H1 (cell line): ENCODE measurements around the gene HOXA11. TPM values are rescaled to one million over a fixed set of nuclear protein-coding genes. Genes with fewer than 3 reads are reported as not detected.
A peak's percentile ranks its signal among the peaks of the same experiment; 100 is the strongest.

Experiments
- GTF2F1 ChIP-seq: IDR thresholded peaks from 2 replicates; pipeline ENCODE4 v1.6.1; 2012; ENCODE audit warnings: low read depth, low read length, improper control_type of control experiment, borderline replicate concordance
- HDAC2 ChIP-seq, 2 experiments: fragments of 300-600 bp in 1 of 2; sonication (generic) in 1 of 2; IDR thresholded peaks; 2 replicates each; pipeline ENCODE4 v1.6.1; 2011 to 2012; ENCODE audit warnings: low read depth in 2 of 2, low read length in 2 of 2, mild to moderate bottlenecking in 2 of 2, moderate library complexity in 2 of 2, borderline replicate concordance in 1 of 2, inconsistent platforms in 1 of 2
- HDAC6 ChIP-seq: IDR thresholded peaks from one replicate; pipeline ENCODE4 v1.7.1; 2012; ENCODE audit warnings: low read depth, mild to moderate bottlenecking, inconsistent platforms, low read length, moderate library complexity
- KDM1A ChIP-seq: fragments of 200-600, 300-600 bp; sonication (generic); IDR thresholded peaks from 2 replicates; pipeline ENCODE4 v1.7.1; 2016; ENCODE audit warnings: mild to moderate bottlenecking, low read length, borderline replicate concordance
- PHF8 ChIP-seq: fragments of 200-600 bp; sonication (generic); conservative IDR thresholded peaks from 2 replicates; pipeline ENCODE4 v1.7.1; 2012; ENCODE audit warnings: low read depth, mild to moderate bottlenecking, inconsistent platforms, low read length, moderate library complexity
- POLR2AphosphoS5 ChIP-seq: IDR thresholded peaks from 2 replicates; pipeline ENCODE4 v1.6.1; 2011; ENCODE audit warnings: low read depth, low read length
- SUZ12 ChIP-seq: fragments of 200-600 bp; sonication (generic); IDR thresholded peaks from 2 replicates; pipeline ENCODE4 v1.6.1; 2012; ENCODE audit warnings: mild to moderate bottlenecking, inconsistent platforms, low read length, moderate library complexity, mixed read lengths
- polyA plus RNA-seq, 7 experiments: library from polyadenylated mRNA; depleted of rRNA in 3 of 7; stranded (reverse) in 5 of 7; unstranded in 2 of 7; fragments of >200 nt in 5 of 7; fragments of 200-250 nt in 2 of 7; gene quantifications; 1 replicate in 5 of 7; 2 replicates in 1 of 7; 4 replicates in 1 of 7; pipeline versions ENCODE4 v1.2.1 to v1.2.3, GENCODE V29; 2011 to 2013; ENCODE audit warnings: missing spikeins in 2 of 7, mixed read lengths in 2 of 7
- total RNA-seq: library from RNA; stranded (reverse); fragmentation: NEBNext Ultra II Directional; extraction: Animal tissue kit (Norgen Biotek cat#: 25700); gene quantifications from 2 replicates; pipeline ENCODE4 v1.2.1, GENCODE V29; 2021
- TF ChIP-seq, protein P1 (sequence below): IDR thresholded peaks from 2 replicates; pipeline ENCODE4 v1.6.1; 2011; ENCODE audit warnings: low read length, improper control_type of control experiment
- TF ChIP-seq, protein P2 (sequence below): fragments of 300-600 bp; sonication (generic); IDR thresholded peaks from 2 replicates; pipeline ENCODE4 v1.7.1; 2012; ENCODE audit warnings: low read length, moderate library complexity, mild to moderate bottlenecking, inconsistent platforms; ENCODE audit not compliant: insufficient replicate concordance

The HOXA11 gene
- total and polyA plus RNA-seq, 2 of the 8 experiments (the other 6 are each of a cell fraction or from before 2014, with no cell fraction given): not detected

- TF ChIP-seq GTF2F1: no peak
- TF ChIP-seq, protein P1, sequence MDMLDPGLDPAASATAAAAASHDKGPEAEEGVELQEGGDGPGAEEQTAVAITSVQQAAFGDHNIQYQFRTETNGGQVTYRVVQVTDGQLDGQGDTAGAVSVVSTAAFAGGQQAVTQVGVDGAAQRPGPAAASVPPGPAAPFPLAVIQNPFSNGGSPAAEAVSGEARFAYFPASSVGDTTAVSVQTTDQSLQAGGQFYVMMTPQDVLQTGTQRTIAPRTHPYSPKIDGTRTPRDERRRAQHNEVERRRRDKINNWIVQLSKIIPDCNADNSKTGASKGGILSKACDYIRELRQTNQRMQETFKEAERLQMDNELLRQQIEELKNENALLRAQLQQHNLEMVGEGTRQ: no peak
- TF ChIP-seq POLR2AphosphoS5: no peak
- peak; percentile 1; the same call in 1 of the 2 replicates for TF ChIP-seq SUZ12
- TF ChIP-seq, protein P2, sequence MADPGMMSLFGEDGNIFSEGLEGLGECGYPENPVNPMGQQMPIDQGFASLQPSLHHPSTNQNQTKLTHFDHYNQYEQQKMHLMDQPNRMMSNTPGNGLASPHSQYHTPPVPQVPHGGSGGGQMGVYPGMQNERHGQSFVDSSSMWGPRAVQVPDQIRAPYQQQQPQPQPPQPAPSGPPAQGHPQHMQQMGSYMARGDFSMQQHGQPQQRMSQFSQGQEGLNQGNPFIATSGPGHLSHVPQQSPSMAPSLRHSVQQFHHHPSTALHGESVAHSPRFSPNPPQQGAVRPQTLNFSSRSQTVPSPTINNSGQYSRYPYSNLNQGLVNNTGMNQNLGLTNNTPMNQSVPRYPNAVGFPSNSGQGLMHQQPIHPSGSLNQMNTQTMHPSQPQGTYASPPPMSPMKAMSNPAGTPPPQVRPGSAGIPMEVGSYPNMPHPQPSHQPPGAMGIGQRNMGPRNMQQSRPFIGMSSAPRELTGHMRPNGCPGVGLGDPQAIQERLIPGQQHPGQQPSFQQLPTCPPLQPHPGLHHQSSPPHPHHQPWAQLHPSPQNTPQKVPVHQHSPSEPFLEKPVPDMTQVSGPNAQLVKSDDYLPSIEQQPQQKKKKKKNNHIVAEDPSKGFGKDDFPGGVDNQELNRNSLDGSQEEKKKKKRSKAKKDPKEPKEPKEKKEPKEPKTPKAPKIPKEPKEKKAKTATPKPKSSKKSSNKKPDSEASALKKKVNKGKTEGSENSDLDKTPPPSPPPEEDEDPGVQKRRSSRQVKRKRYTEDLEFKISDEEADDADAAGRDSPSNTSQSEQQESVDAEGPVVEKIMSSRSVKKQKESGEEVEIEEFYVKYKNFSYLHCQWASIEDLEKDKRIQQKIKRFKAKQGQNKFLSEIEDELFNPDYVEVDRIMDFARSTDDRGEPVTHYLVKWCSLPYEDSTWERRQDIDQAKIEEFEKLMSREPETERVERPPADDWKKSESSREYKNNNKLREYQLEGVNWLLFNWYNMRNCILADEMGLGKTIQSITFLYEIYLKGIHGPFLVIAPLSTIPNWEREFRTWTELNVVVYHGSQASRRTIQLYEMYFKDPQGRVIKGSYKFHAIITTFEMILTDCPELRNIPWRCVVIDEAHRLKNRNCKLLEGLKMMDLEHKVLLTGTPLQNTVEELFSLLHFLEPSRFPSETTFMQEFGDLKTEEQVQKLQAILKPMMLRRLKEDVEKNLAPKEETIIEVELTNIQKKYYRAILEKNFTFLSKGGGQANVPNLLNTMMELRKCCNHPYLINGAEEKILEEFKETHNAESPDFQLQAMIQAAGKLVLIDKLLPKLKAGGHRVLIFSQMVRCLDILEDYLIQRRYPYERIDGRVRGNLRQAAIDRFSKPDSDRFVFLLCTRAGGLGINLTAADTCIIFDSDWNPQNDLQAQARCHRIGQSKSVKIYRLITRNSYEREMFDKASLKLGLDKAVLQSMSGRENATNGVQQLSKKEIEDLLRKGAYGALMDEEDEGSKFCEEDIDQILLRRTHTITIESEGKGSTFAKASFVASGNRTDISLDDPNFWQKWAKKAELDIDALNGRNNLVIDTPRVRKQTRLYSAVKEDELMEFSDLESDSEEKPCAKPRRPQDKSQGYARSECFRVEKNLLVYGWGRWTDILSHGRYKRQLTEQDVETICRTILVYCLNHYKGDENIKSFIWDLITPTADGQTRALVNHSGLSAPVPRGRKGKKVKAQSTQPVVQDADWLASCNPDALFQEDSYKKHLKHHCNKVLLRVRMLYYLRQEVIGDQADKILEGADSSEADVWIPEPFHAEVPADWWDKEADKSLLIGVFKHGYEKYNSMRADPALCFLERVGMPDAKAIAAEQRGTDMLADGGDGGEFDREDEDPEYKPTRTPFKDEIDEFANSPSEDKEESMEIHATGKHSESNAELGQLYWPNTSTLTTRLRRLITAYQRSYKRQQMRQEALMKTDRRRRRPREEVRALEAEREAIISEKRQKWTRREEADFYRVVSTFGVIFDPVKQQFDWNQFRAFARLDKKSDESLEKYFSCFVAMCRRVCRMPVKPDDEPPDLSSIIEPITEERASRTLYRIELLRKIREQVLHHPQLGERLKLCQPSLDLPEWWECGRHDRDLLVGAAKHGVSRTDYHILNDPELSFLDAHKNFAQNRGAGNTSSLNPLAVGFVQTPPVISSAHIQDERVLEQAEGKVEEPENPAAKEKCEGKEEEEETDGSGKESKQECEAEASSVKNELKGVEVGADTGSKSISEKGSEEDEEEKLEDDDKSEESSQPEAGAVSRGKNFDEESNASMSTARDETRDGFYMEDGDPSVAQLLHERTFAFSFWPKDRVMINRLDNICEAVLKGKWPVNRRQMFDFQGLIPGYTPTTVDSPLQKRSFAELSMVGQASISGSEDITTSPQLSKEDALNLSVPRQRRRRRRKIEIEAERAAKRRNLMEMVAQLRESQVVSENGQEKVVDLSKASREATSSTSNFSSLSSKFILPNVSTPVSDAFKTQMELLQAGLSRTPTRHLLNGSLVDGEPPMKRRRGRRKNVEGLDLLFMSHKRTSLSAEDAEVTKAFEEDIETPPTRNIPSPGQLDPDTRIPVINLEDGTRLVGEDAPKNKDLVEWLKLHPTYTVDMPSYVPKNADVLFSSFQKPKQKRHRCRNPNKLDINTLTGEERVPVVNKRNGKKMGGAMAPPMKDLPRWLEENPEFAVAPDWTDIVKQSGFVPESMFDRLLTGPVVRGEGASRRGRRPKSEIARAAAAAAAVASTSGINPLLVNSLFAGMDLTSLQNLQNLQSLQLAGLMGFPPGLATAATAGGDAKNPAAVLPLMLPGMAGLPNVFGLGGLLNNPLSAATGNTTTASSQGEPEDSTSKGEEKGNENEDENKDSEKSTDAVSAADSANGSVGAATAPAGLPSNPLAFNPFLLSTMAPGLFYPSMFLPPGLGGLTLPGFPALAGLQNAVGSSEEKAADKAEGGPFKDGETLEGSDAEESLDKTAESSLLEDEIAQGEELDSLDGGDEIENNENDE: no peak
- TF ChIP-seq PHF8: no peak
- no peak for TF ChIP-seq HDAC2 (IDR thresholded peaks at IDR 0.05; ENCODE audit: borderline replicate concordance in 1 of 2, low read depth in 2 of 2, low read length in 2 of 2)
- TF ChIP-seq KDM1A: no peak
- no peak for TF ChIP-seq HDAC6
Observed at GRCh38 chr7:27152816-27153442, 32.1 kb downstream of the HOXA11 start (continued).
